GM06990 (cell line): ENCODE data around the gene CANX.
"Not testable (repeated sequence)": the region's sequence is repeated elsewhere in the genome, so short reads cannot be mapped to it uniquely, and the experiment has no call there.

Experiments used
- DNase-seq: peaks from one replicate; pipeline ENCODE4 v3.0.0-alpha.2; 2011; ENCODE audit not compliant: insufficient read length; ENCODE audit errors: extremely low read depth
- H3K27me3 ChIP-seq: replicated peaks from 2 replicates; pipeline ENCODE4 v1.6.0; 2011; ENCODE audit warnings: low read length; ENCODE audit not compliant: control insufficient read depth, insufficient read depth
- H3K36me3 ChIP-seq: 2 replicates; pipeline ENCODE4 v1.5.1; 2011; ENCODE audit warnings: low read length; ENCODE audit not compliant: control insufficient read depth, insufficient read depth
- H3K4me3 ChIP-seq: replicated peaks from 2 replicates; pipeline ENCODE4 v1.5.1; 2011; ENCODE audit warnings: low read depth, mild to moderate bottlenecking, control low read depth, low read length
- CTCF ChIP-seq: IDR thresholded peaks from 2 replicates; pipeline ENCODE4 v1.5.1; 2011; ENCODE audit warnings: low read length, control low read depth, mild to moderate bottlenecking, inconsistent platforms; ENCODE audit not compliant: insufficient read depth, poor library complexity, severe bottlenecking

Gene CANX, protein sequence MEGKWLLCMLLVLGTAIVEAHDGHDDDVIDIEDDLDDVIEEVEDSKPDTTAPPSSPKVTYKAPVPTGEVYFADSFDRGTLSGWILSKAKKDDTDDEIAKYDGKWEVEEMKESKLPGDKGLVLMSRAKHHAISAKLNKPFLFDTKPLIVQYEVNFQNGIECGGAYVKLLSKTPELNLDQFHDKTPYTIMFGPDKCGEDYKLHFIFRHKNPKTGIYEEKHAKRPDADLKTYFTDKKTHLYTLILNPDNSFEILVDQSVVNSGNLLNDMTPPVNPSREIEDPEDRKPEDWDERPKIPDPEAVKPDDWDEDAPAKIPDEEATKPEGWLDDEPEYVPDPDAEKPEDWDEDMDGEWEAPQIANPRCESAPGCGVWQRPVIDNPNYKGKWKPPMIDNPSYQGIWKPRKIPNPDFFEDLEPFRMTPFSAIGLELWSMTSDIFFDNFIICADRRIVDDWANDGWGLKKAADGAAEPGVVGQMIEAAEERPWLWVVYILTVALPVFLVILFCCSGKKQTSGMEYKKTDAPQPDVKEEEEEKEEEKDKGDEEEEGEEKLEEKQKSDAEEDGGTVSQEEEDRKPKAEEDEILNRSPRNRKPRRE

GRCh38 chr5:179698935-179699615 is at the start of gene CANX:
Gene CANX, plus strand, starts transcription at chr5:179698967. Its CDS starts 6,715 bp downstream, at chr5:179705682.
- H3K4me3 ChIP-seq: peak within 1 kb of the TSS; percentile 92
- H3K27me3 ChIP-seq: no peaks in the 10 kb centered on the region
- no peak for TF ChIP-seq CTCF
- peaks cover 6% of the 10 kb centered on the region for H3K36me3 ChIP-seq
- no peak for DNase-seq

DNA sequence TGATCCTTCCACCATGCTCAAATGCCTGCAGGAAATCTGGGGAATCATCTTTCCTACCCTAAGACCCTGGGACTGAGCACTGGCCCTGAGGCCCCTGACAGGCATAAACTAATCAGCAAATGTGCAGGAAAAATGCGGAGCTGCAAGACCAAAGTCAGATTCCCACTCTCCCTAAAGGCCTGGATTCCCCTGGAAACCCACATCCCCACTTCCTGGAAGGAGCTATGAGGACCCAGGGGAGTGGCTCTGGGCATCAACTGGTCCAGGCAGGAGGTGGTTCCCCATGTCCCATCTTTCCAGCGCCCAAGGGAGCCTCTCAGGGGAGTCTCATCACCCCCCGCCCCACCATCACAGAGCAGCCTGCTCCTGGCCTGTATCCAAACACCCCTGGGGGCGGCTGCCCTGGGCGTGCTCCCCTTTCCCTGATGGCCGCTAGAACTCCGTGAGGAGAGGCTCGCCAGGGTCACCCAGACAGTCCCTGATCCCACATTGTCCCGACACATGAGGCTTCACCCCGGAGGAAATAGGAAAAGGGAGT is 49.5 kb upstream of the CANX start:
- H3K36me3 ChIP-seq, DNase-seq, H3K27me3 ChIP-seq, H3K4me3 ChIP-seq: not testable (repeated sequence)

DNA sequence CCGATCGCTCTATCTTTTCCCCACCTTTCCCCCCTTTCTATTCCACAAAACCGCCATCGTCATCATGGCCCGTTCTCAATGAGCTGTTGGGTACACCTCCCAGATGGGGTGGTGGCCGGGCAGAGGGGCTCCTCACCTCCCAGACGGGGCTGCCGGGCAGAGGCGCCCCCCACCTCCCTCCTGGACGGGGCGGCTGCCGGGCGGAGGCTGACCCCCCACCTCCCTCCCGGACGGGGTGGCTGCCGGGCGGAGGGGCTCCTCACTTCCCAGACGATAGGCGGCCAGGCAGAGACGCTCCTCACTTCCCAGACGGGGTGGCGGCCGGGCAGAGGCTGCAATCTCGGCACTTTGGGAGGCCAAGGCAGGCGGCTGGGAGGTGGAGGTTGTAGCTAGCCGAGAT is 48.5 kb upstream of the CANX start:
- DNase-seq: not testable (repeated sequence)

GRCh38 chr5:179653135-179653534 is 45.6 kb upstream of the CANX start:
- not testable (repeated sequence) for DNase-seq, H3K4me3 ChIP-seq, H3K27me3 ChIP-seq, H3K36me3 ChIP-seq

More for the DNA sequence above, 48.5 kb upstream of the CANX start:
- not testable (repeated sequence) for H3K27me3 ChIP-seq, H3K36me3 ChIP-seq, H3K4me3 ChIP-seq

DNA sequence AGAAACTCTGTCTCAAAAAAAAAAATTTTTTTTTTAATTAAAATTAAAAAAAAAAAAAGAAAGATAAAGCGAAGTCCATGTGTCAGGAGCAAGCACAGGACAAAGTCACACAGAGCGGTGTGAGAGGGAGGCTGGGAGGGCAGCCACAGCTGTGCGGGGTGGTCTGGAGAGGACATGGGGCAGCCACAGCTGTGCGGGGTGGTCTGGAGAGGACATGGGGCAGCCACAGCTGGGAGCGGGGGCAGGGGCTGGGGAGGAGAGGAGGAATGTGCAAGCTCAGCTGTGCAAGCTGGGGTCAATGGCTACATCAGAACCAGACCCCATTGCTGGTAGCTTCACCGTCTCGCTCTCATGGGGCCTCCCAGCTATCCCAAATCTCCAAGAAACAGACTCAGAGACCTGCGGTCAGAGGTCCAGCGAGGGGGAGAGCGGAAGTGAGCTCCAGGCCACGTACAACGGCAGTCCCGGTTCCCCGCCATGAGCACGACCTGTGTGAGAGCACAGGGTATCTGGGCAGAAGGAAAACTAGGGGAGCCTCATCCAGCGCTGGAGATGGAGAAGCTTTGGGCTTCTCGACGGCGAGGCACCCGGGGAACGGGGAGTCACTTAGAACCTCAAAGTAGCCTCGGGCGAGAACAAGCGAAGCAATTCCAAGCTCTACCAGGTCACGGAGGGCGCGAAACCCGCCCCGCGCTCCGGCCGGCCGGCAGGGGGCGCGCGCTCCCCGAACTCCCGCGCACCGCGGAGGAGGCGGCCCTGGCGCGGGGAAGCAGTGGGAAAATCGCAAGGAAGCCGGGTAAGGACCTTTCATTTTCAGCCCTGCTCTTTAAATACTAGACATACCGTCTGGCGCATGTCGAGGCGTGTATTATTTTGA is 41.2 kb upstream of the CANX start:
- not testable (repeated sequence) for DNase-seq, H3K36me3 ChIP-seq, H3K27me3 ChIP-seq, H3K4me3 ChIP-seq

DNA sequence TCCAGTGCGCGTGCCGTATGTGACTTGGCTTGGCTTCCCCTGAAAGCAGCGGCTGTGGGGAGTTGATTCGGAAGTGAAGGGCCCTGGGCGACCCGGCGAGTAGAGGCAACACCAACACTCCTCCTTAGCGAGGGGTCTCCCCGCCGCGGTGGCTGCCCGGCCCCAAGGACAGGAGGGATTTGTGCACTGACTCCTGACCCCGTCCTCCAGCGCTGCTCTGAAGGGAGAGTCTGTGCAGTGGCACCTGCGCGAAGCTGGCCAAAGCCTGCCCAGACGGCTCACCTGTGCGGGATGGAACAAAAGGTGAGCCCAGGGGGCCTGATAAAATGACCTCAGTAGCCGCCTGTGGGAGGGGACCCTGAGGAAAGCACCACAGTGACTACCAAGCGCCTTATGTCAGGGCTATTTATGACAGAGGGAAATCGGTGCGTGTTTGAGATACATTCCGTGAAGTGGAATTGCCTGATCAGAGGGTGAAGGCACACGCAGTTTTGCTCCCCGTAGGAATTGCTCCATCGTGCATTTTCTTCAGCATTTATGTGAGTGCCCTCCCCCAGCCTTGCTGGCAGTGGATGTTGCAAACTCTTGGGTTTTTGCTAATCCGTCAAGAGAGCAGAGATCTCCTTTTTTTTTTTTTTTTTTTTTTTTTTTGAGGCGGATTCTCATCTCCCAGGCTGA is 40.4 kb upstream of the CANX start:
- not testable (repeated sequence) for H3K27me3 ChIP-seq, H3K36me3 ChIP-seq
- DNase-seq: peak; percentile 22
- peak overlapping the region; percentile 61 for H3K4me3 ChIP-seq

DNA sequence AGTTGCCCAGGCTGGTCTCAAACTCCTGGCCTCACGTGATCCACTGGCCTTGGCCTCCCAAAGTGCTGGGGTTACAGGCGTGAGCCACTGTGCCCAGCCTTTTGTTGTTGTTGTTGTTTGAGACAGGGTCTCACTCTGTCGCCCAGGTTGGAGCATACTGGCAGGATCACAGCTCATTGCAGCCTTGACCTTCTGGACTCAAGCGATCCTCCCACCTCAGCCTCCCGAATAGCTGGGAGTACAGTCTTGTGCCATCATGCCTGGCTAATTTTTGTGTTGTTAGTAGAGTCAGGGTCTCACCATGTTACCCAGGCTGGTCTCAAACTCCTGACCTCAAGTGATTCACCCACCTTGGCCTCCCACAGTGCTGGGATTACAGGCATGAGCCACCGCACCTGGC is 37.1 kb upstream of the CANX start:
- not testable (repeated sequence) for DNase-seq, H3K27me3 ChIP-seq, H3K36me3 ChIP-seq, H3K4me3 ChIP-seq

DNA sequence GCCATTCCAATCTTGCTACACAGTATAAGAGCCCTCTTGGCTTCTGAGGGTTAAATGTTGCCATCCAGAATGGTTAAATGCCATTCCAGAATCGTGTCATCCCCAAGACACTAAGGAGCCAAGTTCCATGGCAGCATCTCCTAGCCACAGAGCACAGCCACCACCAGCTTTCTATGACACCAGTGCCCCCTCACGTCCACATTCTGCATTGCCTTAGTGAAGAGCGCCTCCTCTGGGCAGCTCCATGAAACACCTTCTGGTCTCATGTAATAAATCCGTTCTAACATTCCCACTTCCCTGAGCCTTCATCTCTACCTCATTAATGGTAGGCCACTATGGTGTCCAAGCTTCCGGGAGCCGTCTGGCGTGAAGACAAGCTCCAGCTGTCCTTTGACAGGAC is 30.4 kb upstream of the CANX start:
- peak; percentile 98 for TF ChIP-seq CTCF
- DNase-seq: no peak
- no peaks in the 10 kb centered on the region; the same call in 1 of the 2 replicates for H3K36me3 ChIP-seq
- H3K4me3 ChIP-seq: no peak overlapping the region
- H3K27me3 ChIP-seq: no peaks in the 10 kb centered on the region
